HEK293 (cell line): ENCODE data around the gene RPL13A.

Source experiments
- CTCF ChIP-seq: fragments of 450-650 bp; formaldehyde crosslinking; IDR thresholded peaks from 2 replicates; pipeline ENCODE4 v1.5.1; 2016; ENCODE audit warnings: missing biosample characterization, missing genetic modification characterization
- GFI1B ChIP-seq: fragments of 450-650 bp; formaldehyde crosslinking; IDR thresholded peaks from 2 replicates; pipeline ENCODE4 v1.5.1; 2016; ENCODE audit warnings: missing biosample characterization, missing genetic modification characterization
- TCF7L2 ChIP-seq: IDR thresholded peaks from 2 replicates; pipeline ENCODE4 v1.6.1; 2011; ENCODE audit warnings: low read depth, mild to moderate bottlenecking, inconsistent platforms, low read length, moderate library complexity, borderline replicate concordance
- ZBTB8A ChIP-seq: fragments of 450-650 bp; formaldehyde crosslinking; IDR thresholded peaks from 2 replicates; pipeline ENCODE4 v1.5.1; 2016; ENCODE audit warnings: missing biosample characterization, missing genetic modification characterization
- ZEB2 ChIP-seq: fragments of 450-650 bp; formaldehyde crosslinking; IDR thresholded peaks from 2 replicates; pipeline ENCODE4 v1.5.1; 2016; ENCODE audit warnings: missing biosample characterization, missing genetic modification characterization
- ZNF423 ChIP-seq: fragments of 450-650 bp; formaldehyde crosslinking; IDR thresholded peaks from 2 replicates; pipeline ENCODE4 v1.5.1; 2016; ENCODE audit warnings: missing biosample characterization, missing genetic modification characterization
- ZNF473 ChIP-seq: fragments of 450-650 bp; formaldehyde crosslinking; IDR thresholded peaks from 2 replicates; pipeline ENCODE4 v1.5.1; 2017; ENCODE audit warnings: missing biosample characterization, missing genetic modification characterization
- ZNF704 ChIP-seq: fragments of 450-650 bp; formaldehyde crosslinking; IDR thresholded peaks from 2 replicates; pipeline ENCODE4 v1.5.1; 2016; ENCODE audit warnings: missing biosample characterization, missing genetic modification characterization
- ZNF776 ChIP-seq: fragments of 450-650 bp; formaldehyde crosslinking; IDR thresholded peaks from 2 replicates; pipeline ENCODE4 v1.5.0; 2017; ENCODE audit warnings: missing biosample characterization, missing genetic modification characterization, borderline replicate concordance
- ZNF792 ChIP-seq: fragments of 450-650 bp; formaldehyde crosslinking; IDR thresholded peaks from 2 replicates; pipeline ENCODE4 v1.5.1; 2016; ENCODE audit warnings: missing biosample characterization, missing genetic modification characterization
- ZSCAN16 ChIP-seq: fragments of 450-650 bp; formaldehyde crosslinking; IDR thresholded peaks from 2 replicates; pipeline ENCODE4 v1.5.1; 2016; ENCODE audit warnings: missing biosample characterization, missing genetic modification characterization
- TF ChIP-seq, protein P1 (sequence below): fragments of 450-650 bp; formaldehyde crosslinking; IDR thresholded peaks from 2 replicates; pipeline ENCODE4 v1.5.1; 2017; ENCODE audit warnings: missing biosample characterization, missing genetic modification characterization
- TF ChIP-seq, protein P2 (sequence below): fragments of 450-650 bp; formaldehyde crosslinking; IDR thresholded peaks from 2 replicates; pipeline ENCODE4 v1.5.1; 2016; ENCODE audit warnings: missing biosample characterization, missing genetic modification characterization

DNA sequence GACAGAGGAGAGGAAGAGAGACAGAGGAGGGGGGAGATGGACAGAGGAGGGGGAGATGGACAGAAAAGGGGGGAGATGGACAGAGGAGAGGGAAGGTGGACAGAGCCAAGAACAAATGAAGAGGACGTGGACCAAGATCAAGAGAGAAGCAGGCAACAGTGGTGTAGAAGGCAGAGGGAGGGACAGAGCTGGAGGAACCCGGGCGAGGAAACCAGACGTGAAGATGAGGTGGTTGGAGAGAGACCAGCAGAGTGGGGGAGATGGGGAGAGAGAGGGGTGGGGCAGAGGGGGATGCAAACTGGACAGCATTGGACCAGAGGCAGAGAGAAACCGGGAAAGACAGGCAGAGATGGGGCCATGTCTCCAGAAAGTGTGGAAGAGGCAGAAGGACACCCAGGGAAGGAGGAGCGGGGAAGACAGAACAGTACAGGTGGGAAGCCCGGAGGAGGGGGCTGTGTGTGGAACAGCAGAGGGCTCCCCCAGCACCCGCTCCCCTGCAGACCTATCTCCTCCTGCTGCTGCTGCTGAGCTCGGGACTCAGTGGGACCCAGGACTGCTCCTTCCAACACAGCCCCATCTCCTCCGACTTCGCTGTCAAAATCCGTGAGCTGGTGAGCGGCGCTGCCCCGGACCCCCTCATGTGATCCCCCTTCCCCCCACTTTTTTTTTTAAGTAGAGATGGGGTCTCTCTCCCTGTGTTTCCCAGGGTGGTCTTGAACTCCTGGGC is 12.1 kb upstream of the RPL13A start:
- TF ChIP-seq CTCF (tag by site-specific recombination), result no peak
- no peak for TF ChIP-seq GFI1B (tag by site-specific recombination)
- no peak for TF ChIP-seq TCF7L2
- no peak for TF ChIP-seq ZBTB8A (tag by site-specific recombination)
- TF ChIP-seq ZNF473, result no peak
- TF ChIP-seq ZNF776 (tag by site-specific recombination), result no peak
- no peak for TF ChIP-seq ZNF792 (tag by site-specific recombination)
- no peak for TF ChIP-seq ZEB2
- no peak for TF ChIP-seq ZSCAN16 (tag by site-specific recombination)
- TF ChIP-seq, protein P1, sequence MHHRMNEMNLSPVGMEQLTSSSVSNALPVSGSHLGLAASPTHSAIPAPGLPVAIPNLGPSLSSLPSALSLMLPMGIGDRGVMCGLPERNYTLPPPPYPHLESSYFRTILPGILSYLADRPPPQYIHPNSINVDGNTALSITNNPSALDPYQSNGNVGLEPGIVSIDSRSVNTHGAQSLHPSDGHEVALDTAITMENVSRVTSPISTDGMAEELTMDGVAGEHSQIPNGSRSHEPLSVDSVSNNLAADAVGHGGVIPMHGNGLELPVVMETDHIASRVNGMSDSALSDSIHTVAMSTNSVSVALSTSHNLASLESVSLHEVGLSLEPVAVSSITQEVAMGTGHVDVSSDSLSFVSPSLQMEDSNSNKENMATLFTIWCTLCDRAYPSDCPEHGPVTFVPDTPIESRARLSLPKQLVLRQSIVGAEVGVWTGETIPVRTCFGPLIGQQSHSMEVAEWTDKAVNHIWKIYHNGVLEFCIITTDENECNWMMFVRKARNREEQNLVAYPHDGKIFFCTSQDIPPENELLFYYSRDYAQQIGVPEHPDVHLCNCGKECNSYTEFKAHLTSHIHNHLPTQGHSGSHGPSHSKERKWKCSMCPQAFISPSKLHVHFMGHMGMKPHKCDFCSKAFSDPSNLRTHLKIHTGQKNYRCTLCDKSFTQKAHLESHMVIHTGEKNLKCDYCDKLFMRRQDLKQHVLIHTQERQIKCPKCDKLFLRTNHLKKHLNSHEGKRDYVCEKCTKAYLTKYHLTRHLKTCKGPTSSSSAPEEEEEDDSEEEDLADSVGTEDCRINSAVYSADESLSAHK (tag by site-specific recombination), result no peak
- no peak for TF ChIP-seq ZNF704 (tag by site-specific recombination)
- TF ChIP-seq ZNF423 (tag by site-specific recombination), result no peak
- TF ChIP-seq, protein P2, sequence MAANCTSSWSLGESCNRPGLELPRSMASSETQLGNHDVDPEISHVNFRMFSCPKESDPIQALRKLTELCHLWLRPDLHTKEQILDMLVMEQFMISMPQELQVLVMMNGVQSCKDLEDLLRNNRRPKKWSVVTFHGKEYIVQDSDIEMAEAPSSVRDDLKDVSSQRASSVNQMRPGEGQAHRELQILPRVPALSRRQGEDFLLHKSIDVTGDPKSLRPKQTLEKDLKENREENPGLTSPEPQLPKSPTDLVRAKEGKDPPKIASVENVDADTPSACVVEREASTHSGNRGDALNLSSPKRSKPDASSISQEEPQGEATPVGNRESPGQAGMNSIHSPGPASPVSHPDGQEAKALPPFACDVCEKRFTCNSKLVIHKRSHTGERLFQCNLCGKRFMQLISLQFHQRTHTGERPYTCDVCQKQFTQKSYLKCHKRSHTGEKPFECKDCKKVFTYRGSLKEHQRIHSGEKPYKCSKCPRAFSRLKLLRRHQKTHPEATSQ (tag by site-specific recombination), result no peak
